H7 (cell line): ENCODE data around the gene LCP1. TPM values are rescaled to one million over a fixed set of nuclear protein-coding genes. Genes with fewer than 3 reads are reported as not detected.

Experiments used
- DNase-seq: peaks from one replicate; pipeline ENCODE4 v3.0.0; 2012
- H3K27me3 ChIP-seq: 2 replicates; pipeline ENCODE4 v1.6.0; 2011; ENCODE audit warnings: mild to moderate bottlenecking, low read length; ENCODE audit not compliant: control insufficient read depth, insufficient read depth
- H3K36me3 ChIP-seq: replicated peaks from 2 replicates; pipeline ENCODE4 v1.5.1; 2011; ENCODE audit warnings: low read length; ENCODE audit not compliant: control insufficient read depth, insufficient read depth
- H3K4me3 ChIP-seq: 2 replicates; pipeline ENCODE4 v1.5.1; 2011; ENCODE audit warnings: low read depth, mild to moderate bottlenecking, control low read depth, low read length, moderate library complexity; ENCODE audit not compliant: insufficient read depth
- total RNA-seq: library from RNA; depleted of rRNA; stranded (reverse); fragments of >200 nt; shearing (Covaris generic); gene quantifications from 2 replicates; pipeline ENCODE4 v1.2.3, GENCODE V29; 2014

The LCP1 gene
- total RNA-seq, 1 experiment from 2014 or later: 0.62 TPM

DNA sequence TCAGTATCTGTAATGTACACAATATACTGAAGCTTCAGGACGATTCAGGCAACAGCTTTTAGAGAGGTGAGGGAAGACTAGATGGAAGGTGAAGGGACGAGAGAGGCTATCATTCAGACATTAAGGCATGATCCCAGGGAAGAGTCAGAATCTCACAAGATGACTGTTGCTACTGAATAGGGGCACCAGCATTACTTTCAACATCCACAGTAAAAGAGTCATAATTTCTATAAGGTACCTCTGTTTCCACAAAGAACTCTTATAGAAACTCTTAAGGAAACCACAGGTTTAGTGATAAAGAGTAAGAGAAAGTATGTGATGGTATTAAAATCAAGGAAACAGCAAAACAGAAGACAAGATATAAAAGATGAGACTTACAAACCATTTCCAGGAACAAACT lies 23.0 kb downstream of the LCP1 start:
- H3K36me3 ChIP-seq: no peaks in the 10 kb centered on the region
- no peaks in the 10 kb centered on the region for H3K27me3 ChIP-seq
- no peak for DNase-seq
- no peak overlapping the region for H3K4me3 ChIP-seq

DNA sequence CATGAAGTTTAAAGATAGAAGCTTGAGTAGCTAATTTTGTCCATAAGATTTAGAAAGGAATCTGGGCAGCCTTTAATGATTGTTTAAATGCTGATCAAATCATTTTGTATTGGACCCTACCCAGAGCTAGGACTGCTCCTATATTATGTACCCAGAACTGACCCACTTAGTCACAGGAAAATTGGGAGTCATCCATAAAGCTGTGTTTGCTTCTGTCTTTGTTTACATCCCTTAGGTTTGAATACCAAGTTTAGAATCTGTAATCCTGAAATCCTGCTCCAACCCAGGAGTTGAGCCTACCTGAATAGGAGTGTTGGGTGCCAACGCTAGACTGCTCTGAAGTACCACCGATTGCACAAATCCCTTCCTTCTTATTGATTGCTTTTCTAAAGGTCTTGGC lies 23.8 kb downstream of the LCP1 start:
- Histone ChIP-seq H3K27me3 (no peaks in the 10 kb centered on the region), H3K4me3 (no peak overlapping the region), H3K36me3 (no peaks in the 10 kb centered on the region)
- DNase-seq: no peak

DNA sequence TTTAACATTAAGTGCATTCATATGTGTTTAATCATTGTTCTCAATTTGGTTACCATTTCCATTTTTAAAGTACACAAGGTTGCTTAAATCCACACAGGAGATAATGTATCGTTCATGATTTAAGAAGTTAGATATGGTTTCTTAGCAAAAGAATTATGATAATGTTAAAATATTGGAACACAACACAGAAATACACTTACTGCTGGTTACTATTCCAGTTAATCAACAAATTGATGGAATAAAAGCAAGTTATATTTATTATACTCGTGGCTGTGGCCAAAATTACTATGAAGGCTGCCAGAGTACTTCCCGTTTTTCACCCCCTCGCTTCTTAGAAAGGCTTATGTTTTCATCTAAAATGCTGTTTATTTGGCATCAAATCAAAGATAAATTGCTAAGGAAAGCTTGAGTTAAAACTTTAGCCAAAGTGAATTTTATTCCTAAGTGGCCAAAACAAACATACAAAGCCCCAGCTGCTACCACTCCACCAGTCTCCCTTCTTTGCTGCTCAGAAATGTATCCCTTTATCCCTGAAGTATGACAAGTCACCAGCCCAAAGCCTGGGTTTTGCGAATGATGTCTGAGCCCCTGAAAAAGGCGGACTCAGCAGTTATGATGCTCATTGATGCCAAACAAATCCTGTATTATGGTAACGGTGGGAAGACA lies 27.7 kb downstream of the LCP1 start:
- Histone ChIP-seq H3K36me3 (no peaks in the 10 kb centered on the region), H3K4me3 (no peak overlapping the region), H3K27me3 (no peaks in the 10 kb centered on the region)
- no peak for DNase-seq

DNA sequence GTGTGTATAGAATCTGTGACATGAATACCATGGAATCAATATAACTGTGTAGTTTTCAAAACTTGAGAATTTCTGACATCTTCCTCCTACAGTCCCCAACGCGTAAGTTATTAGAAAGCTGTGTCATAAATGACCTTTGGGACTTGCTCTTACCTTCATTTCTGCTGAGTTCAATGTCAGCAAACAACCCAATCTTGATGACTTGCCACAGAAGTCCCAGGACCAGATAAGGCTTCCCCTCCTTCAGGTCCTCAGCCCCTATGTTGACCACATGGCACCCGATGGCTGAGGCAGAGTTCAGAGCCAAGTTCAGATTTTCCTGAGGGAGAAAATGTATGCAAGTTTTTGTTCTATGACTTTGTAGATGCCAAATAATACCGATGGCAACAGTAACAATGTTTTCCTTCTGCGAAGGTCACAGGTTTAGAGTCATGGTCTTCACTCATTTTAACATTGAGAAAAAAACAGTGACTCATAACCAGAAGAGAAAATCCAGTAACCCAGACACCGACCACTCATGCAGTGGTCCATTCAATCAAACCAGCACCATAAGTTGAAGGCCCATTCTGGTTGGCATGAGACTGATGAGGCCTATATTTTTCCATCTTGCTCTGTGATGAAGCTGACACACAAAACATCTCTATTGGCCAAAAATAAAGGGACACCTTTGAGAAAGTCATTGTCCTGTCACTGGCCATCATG lies 29.2 kb downstream of the LCP1 start:
- Histone ChIP-seq H3K36me3 (no peaks in the 10 kb centered on the region), H3K27me3 (no peaks in the 10 kb centered on the region), H3K4me3 (no peak overlapping the region)
- DNase-seq: no peak

DNA sequence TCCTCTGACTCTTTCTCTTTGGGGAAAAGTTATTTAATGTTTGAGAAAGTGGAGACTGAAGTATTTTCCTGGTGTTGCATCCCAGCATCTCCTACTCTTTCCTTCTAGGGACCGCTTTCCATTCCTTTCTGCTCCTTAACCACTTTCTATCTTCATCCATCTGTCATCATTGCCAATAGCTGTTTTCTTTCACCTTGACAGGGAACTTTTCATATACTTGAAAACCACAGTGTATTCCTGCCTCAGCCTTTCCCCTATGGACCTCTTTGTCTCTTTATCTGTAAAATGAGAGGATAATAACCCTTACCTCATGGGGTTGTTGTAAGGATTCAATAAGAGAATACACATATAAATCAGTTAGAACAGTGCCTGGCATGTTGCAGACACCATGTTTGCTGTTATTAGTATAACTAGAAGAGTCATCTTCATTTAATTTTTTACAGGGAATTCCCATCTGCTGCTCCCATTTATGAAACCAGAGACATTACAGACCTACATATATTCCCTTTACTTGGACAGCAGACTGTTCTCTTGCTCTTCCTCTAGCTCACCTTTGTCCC lies 31.8 kb downstream of the LCP1 start:
- DNase-seq: no peak
- Histone ChIP-seq H3K36me3 (no peaks in the 10 kb centered on the region), H3K27me3 (no peaks in the 10 kb centered on the region), H3K4me3 (no peak overlapping the region)

DNA sequence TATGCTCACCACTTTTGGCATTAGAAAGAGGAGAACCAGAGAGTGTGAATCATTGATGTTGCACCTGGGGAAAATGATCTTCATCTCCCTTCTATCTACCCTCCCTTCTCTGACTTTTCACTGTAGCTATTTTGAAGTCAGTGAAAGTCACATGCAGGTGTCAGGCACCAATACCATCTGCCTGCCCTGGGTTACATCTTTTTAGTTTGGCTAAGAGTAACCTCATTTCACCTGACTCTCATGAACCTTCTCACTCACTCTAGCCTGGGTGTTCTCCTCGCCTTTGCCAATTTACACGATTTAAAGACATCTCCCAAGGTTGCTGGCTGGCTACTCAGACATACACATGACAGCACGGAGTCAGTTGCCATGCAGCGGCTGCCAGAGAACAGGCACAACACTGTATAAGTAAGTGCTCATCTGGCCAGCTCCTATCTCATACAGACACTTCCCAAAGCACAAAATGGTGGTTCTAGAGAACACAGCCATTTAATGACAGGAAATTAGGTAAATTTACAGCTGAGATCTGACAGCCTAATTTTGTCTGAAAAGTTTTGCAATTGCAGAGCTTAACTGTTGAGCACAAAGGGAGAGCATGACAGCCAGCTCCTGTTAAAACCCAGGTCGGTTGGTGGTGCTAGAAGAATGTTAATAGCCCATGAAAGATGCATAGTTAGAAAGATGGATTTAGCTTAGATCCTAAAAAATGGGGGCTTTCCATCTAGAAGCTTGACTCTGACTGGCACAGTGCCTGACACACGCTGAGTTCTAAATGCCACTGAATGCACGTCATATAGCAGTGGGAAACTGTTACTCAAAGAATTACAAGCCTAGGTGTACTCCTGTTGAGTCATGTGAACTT lies 32.5 kb downstream of the LCP1 start:
- no peak for DNase-seq
- no peaks in the 10 kb centered on the region for H3K27me3 ChIP-seq
- no peaks in the 10 kb centered on the region for H3K36me3 ChIP-seq
- H3K4me3 ChIP-seq: no peak overlapping the region

DNA sequence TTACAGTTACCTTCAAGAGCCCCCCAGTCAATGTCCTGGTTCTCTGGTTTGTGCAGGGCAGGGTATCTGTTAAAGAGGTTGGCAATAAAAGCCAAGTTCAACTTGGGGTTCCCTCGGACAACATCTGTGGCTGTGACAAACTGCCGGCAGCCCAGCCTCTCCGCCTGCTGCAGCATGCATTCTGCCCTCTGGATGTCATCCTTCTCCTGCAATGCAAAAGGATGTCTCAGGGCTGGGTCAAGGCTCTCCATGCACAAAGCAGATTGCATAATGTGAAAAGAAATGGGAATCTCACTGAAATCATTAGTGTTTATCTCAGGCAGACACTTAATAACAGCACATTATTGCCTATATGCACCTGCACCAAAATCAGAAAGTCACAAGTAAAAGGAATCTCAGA lies 35.1 kb downstream of the LCP1 start:
- no peak overlapping the region for H3K4me3 ChIP-seq
- H3K36me3 ChIP-seq: no peaks in the 10 kb centered on the region

DNA sequence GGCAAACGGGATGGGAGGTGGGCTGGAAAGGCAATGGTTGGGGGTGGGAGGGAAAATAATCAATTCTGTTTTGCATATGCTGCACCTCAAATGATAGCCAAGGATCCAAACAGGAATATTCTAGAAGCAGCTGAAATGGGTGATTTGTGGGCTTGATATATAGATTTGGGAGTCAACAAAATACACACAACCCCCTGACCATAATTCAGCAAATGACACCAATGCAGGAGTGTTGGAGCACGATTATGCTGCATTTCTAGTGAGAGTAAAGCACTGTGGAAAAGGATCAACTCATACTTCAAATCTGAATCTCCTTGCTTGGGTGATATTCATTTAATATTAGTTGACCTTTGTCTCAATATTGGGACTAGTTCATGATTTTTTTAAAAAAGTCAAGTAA lies 36.0 kb downstream of the LCP1 start:
- Histone ChIP-seq H3K4me3 (no peak overlapping the region), H3K36me3 (no peaks in the 10 kb centered on the region), H3K27me3 (no peaks in the 10 kb centered on the region)
- no peak for DNase-seq

More for the DNA sequence above, 35.1 kb downstream of the LCP1 start:
- H3K27me3 ChIP-seq: no peaks in the 10 kb centered on the region
- peak; percentile 72 for DNase-seq

DNA sequence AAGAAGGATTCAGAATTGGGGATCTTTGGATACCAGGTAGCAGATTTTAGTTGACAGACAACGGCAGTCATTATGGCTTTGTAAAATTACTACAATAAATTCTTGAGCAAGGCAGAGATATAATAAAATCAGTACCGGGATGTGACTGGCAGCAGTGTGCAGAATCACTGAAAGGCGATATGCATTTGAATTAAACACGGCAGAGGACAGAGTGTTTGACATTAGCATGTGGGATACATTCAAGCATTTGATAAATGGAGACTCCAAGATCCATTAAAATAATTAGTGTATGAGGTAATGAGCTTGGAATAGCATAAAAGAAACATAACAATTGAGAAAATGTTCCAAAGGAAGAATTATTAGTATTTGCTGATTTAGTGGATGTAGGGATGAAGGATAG lies 36.8 kb downstream of the LCP1 start:
- no peaks in the 10 kb centered on the region for H3K36me3 ChIP-seq
- no peaks in the 10 kb centered on the region for H3K27me3 ChIP-seq
- no peak overlapping the region for H3K4me3 ChIP-seq
- no peak for DNase-seq

DNA sequence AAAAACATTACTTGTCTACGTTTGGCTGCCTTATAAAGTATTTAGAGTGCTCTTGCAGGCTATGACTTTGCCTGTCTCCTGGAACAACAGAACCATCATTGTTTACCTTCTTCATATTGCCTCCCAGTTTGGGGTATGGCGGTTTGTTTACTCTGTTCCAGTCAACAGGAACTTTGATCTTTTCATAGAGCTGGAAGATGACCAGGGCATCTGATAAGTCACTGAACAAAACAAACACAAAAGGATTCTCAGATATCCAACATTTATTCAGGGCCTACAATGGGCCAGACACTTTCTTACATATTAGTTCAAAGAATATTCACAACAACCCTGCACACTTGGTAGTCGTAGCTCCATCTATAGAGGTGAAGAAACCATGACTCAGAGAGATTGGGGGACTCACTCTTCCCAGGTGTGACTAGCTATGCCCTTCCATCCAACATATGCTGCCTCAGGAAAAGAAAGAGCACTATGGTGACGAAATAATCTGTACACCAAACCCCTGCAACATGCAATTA lies 38.7 kb downstream of the LCP1 start:
- no peaks in the 10 kb centered on the region for H3K36me3 ChIP-seq
- H3K4me3 ChIP-seq: no peak overlapping the region
- no peak for DNase-seq
- no peaks in the 10 kb centered on the region for H3K27me3 ChIP-seq

DNA sequence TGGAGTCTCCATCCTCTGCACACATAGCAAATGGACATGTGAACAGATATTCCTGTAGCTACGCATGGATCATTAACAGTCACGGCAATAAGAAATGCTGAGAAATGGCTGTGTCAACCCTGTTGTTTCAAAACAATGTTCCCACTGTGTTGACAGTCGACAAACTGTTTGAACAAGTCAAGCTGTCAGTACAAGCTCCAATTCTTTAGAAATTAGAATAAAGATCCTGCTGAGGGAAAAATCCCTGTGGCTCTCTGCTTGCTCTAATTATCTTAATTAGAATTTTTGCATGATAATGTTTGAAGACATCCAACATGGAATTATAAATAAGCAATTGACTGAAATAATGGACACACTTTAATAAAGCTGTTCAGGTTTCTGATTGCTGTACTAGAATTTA lies 39.2 kb downstream of the LCP1 start:
- DNase-seq: no peak
- Histone ChIP-seq H3K36me3 (no peaks in the 10 kb centered on the region), H3K4me3 (no peak overlapping the region), H3K27me3 (no peaks in the 10 kb centered on the region)

DNA sequence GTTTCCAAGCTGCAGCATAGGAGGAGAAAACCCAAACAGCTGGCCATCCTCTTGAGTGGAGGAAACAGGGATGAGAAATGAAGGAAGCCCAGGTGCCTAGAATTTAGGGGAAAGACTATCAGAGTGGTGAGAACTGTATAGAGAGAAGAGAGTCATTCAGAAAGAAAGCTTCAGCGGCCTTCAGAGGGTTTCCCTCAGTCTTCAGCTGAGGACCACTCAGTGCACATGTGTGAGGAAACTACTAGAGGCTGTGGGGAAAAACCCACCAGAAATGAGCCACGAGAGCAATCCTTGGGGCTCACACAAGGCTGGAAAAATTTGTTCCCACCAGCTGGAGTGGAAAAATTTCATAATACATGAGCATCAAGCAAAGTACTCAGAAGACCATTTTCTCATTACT lies 41.9 kb downstream of the LCP1 start:
- Histone ChIP-seq H3K36me3 (no peaks in the 10 kb centered on the region), H3K4me3 (no peak overlapping the region), H3K27me3 (no peaks in the 10 kb centered on the region)
- DNase-seq: no peak

DNA sequence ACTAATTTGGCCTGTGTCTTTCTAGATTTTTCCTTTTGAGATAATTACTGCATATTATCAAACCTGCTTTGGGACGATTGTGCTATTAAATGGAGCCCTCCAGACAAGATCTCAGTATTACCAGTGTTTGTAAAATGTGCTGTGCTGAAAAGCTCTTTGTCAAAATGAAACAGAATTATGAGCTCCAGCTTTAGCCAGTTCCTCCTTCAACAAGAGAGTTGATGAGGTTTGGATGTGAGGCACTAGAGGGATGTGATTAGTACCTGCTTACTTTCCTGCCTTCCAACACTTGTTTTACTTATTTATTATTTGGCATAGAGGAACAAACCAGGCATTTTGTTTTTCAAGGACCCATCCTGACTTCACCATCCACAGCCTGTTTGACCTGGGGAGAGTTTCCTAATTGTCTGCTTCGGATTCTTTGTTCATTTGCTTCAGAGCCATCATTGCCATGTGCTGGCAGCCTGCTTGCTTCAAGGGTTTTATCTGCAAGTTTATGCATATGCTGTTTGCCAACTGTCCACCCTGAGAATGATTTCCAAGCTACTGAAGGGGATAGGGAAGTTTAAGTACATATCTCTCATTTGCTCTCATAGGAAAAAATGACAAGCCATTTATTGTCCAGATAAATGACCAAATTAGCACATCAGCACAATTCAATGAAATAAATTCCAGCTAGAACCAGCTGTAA lies 44.2 kb downstream of the LCP1 start:
- no peak overlapping the region for H3K4me3 ChIP-seq
- H3K27me3 ChIP-seq: no peaks in the 10 kb centered on the region
- no peak for DNase-seq
- H3K36me3 ChIP-seq: no peaks in the 10 kb centered on the region

DNA sequence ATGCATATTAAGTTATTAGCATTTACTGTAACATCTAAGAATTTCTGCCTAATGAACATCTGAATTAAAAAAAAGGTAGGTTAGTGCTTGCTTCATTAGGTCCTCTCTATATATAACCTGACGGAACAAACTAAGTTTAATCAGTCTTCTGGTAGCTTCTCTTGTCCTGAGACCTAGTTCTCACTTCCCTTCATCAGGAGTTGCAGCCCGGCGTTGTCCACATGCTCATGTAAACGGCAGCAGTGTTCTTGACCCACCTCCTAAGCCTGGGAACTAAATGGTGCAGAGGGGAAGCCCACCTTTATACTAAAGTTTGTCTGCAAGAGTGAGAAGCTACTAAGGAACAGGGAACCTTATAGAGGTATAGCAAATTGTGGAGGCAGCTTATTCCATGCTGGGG lies 45.3 kb downstream of the LCP1 start:
- Histone ChIP-seq H3K27me3 (no peaks in the 10 kb centered on the region), H3K36me3 (no peaks in the 10 kb centered on the region), H3K4me3 (no peak overlapping the region)
- no peak for DNase-seq
